ENCODE data around the gene EFCAB12. TPM values are rescaled to one million over a fixed set of nuclear protein-coding genes. Genes with fewer than 3 reads are reported as not detected.

Gene EFCAB12
- total RNA-seq, 1 experiment from 2014 or later = 2.2 TPM

DNA sequence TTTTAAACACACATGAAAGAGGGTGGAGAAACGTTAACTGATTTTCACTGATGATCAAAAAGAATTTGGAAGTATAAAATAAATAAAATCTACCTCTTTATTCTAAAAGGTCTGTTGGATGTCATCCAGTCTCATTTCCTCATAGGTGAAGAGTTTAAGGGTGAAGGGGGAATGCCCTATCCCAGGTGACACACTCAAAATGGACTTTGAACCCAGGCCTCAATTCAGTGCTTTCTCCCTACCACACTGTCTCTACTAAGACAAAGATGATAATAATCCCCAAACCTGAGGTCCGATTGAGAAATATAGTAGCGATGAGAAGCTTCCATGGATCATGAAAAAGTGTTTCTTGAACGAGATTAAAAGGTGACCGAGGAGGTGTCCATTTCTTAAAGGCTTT lies 5.1 kb upstream of the EFCAB12 start:
- ChIA-PET CTCF (no interaction called here), POLR2A (ENCODE audit: unreplicated experiment) (no interaction called here)
- peaks cover 21% of the 10 kb centered on the region for H3K79me2 ChIP-seq (ENCODE audit: low read depth)
- no peak for DNase-seq
- TF ChIP-seq EZH2 (IDR thresholded peaks at IDR 0.05; ENCODE audit: low read depth) (no peak), CTCF (conservative IDR thresholded peaks at IDR 0.05) (no peak)
- H3K4me3 ChIP-seq = no peak overlapping the region
- peaks cover 69% of the 10 kb centered on the region for H3K36me3 ChIP-seq (ENCODE audit: low read depth)
- no peaks in the 10 kb centered on the region for H3K9me2 ChIP-seq (ENCODE audit: insufficient read depth)
- no peak overlapping the region for H2AFZ ChIP-seq
- no peaks in the 10 kb centered on the region for H3K9me3 ChIP-seq (ENCODE audit: insufficient read depth, low read depth)
- no peak overlapping the region for H3K4me2 ChIP-seq
- H3F3A ChIP-seq (ENCODE audit: insufficient read depth, low read depth) = peaks cover 25% of the 10 kb centered on the region; the same call in 1 of the 2 replicates
- no peaks in the 10 kb centered on the region for H3K27me3 ChIP-seq (ENCODE audit: insufficient read depth, low read depth)
- intact Hi-C loops (cut with micrococcal nuclease; ENCODE audit: unreplicated experiment) = no loop called here
- peaks cover 19% of the 10 kb centered on the region; the same call in 1 of the 2 replicates for H3K4me1 ChIP-seq (replicated peaks; ENCODE audit: insufficient read depth)
- no peak overlapping the region for H3K27ac ChIP-seq
- no TSS peak for BruUV-seq (replicated peaks)
- no peaks in the 10 kb centered on the region; the same call in 1 of the 2 replicates for H4K20me1 ChIP-seq (ENCODE audit: insufficient read depth)

DNA sequence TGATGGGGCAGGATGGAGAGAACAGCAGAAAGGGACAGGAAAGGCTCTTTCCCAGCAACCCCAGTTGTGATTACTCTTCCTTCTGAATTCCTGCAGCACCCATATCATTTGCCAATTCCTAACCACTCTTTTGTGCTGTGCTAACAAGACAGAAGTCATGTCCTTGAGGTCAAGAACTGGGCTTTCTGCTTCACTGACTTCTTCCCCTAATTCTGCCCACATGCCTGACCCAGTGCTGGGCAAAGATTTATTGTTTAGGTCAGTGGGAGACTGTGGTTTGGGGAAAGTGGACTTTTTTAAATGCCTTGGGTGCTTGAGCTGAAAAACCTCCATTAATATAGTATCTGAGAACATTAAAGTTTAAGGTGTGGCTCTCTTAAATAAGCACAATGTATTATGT lies 4.2 kb upstream of the EFCAB12 start:
- Histone ChIP-seq H3K27me3 (ENCODE audit: insufficient read depth, low read depth) (no peaks in the 10 kb centered on the region), H3F3A (ENCODE audit: insufficient read depth, low read depth) (peaks cover 25% of the 10 kb centered on the region; the same call in 1 of the 2 replicates), H3K9me3 (ENCODE audit: insufficient read depth, low read depth) (no peaks in the 10 kb centered on the region), H4K20me1 (ENCODE audit: insufficient read depth) (no peaks in the 10 kb centered on the region; the same call in 1 of the 2 replicates), H2AFZ (no peak overlapping the region), H3K4me3 (no peak overlapping the region), H3K4me2 (no peak overlapping the region), H3K9me2 (ENCODE audit: insufficient read depth) (no peaks in the 10 kb centered on the region), H3K79me2 (ENCODE audit: low read depth) (peaks cover 12% of the 10 kb centered on the region), H3K36me3 (ENCODE audit: low read depth) (peaks cover 62% of the 10 kb centered on the region), H3K4me1 (replicated peaks; ENCODE audit: insufficient read depth) (peaks cover 14% of the 10 kb centered on the region; the same call in 1 of the 2 replicates), H3K27ac (no peak overlapping the region)
- intact Hi-C loops (cut with micrococcal nuclease; ENCODE audit: unreplicated experiment) = no loop called here
- ChIA-PET CTCF (interaction anchor here (0.6 to 0.7 kb wide), 2 partner anchors 10 to 33 kb away, joined by 4 to 7 read pairs; no protein-coding TSS in a partner anchor), POLR2A (ENCODE audit: unreplicated experiment) (interaction anchor here (0.6 to 0.7 kb wide), 2 partner anchors 14 to 378 kb away, joined by 3 to 14 read pairs; no protein-coding TSS in a partner anchor)
- no TSS peak for BruUV-seq (replicated peaks)
- no peak for DNase-seq
- TF ChIP-seq EZH2 (IDR thresholded peaks at IDR 0.05; ENCODE audit: low read depth) (no peak), CTCF (conservative IDR thresholded peaks at IDR 0.05) (no peak)

GRCh38 chr3:129432036-129432435 lies 3.6 kb upstream of the EFCAB12 start:
- intact Hi-C loops (cut with micrococcal nuclease; ENCODE audit: unreplicated experiment) = no loop called here
- Histone ChIP-seq H3K4me2 (no peak overlapping the region), H3K4me1 (replicated peaks; ENCODE audit: insufficient read depth) (0 out of 2 replicates have a peak, but pooled peaks cover 10% of the 10 kb centered on the region), H4K20me1 (ENCODE audit: insufficient read depth) (no peaks in the 10 kb centered on the region; the same call in 1 of the 2 replicates), H3K27ac (no peak overlapping the region), H2AFZ (no peak overlapping the region), H3K4me3 (no peak overlapping the region), H3K27me3 (ENCODE audit: insufficient read depth, low read depth) (no peaks in the 10 kb centered on the region), H3K9me3 (ENCODE audit: insufficient read depth, low read depth) (no peaks in the 10 kb centered on the region), H3K79me2 (ENCODE audit: low read depth) (peaks cover 6% of the 10 kb centered on the region; the same call in 1 of the 2 replicates), H3F3A (ENCODE audit: insufficient read depth, low read depth) (peaks cover 25% of the 10 kb centered on the region; the same call in 1 of the 2 replicates), H3K9me2 (ENCODE audit: insufficient read depth) (no peaks in the 10 kb centered on the region), H3K36me3 (ENCODE audit: low read depth) (peaks cover 55% of the 10 kb centered on the region)
- CTCF ChIA-PET = no interaction called here
- no TSS peak for BruUV-seq (replicated peaks)
- POLR2A ChIA-PET (ENCODE audit: unreplicated experiment) = interaction anchor here (0.6 to 0.7 kb wide), 2 partner anchors 13 to 378 kb away, joined by 3 to 14 read pairs; no protein-coding TSS in a partner anchor
- DNase-seq = no peak
- no peak for TF ChIP-seq EZH2 (IDR thresholded peaks at IDR 0.05; ENCODE audit: low read depth)
- no peak for TF ChIP-seq CTCF (conservative IDR thresholded peaks at IDR 0.05)
